A549 treated with RU486 at 1 μM for 4 hours (cell line): ENCODE results near the gene WEE2. TPM values are rescaled to one million over a fixed set of nuclear protein-coding genes. Genes with fewer than 3 reads are reported as not detected.

Source experiments
- total RNA-seq: library from RNA; stranded (reverse); fragments of 200-300 nt; extraction: Qiagen RNA extraction; gene quantifications from 5 replicates; pipeline ENCODE4 v1.2.3, GENCODE V29; 2022; ENCODE audit warnings: low read depth

The WEE2 gene
- not detected in 5 replicates for total RNA-seq

GRCh38 chr7:141708351-141708750, at the start of gene WEE2:
Gene WEE2 (plus strand): TSS chr7:141708353. CDS start chr7:141708759, 406 bp downstream.

GRCh38 chr7:141702047-141702567, 6.0 kb upstream of the WEE2 start, which contains the start of gene DENND11:
Gene DENND11 (minus strand): TSS chr7:141702166. CDS start chr7:141702153, 13 bp downstream.

DNA sequence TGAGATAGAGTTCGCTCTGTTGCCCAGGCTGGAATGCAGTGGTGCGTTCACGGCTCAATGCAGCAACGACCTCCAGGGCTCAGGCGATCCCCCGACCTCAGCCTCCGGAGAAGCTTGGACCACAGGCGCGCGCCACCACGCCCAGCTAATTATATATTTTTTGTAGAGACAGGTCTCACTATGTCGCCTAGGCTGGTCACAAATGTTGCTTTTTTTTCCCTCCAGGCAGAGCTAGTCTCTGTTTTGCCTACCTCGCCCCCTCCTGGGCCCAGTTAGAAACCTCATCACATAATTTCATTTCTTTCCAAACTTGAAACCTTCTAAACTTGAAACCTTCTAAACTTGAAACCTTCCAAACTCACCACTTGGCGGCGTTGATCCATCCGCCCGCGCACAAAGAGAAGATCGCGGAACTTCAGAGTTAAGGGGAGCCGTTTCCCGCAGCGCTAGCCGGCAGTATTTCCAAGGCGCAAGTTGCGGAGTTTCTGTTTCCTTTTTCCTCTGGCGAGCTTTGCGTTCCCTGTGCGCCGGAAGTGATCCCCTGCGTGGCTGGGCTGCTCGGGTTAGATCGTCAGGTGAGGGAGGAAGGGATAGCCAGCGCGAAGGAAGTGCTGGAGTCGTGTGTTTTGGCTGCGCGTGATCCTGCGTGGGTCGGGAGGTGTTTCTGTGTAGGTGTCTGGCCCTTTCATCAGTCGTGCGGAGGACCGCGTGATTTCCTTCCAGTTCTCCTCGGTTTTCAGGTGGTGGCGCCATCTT, 29.9 kb downstream of the WEE2 start, which contains the start of gene SSBP1:
TSS of gene SSBP1 (plus strand) at position 523 of the 756 bp plus-strand sequence. CDS start 809 bp downstream, outside the sequence.

GRCh38 chr7:141763797-141764196, 55.6 kb downstream of the WEE2 start, which contains the start of gene TAS2R3:
Gene TAS2R3 (plus strand): TSS chr7:141764097. CDS start chr7:141764159, 62 bp downstream.

DNA sequence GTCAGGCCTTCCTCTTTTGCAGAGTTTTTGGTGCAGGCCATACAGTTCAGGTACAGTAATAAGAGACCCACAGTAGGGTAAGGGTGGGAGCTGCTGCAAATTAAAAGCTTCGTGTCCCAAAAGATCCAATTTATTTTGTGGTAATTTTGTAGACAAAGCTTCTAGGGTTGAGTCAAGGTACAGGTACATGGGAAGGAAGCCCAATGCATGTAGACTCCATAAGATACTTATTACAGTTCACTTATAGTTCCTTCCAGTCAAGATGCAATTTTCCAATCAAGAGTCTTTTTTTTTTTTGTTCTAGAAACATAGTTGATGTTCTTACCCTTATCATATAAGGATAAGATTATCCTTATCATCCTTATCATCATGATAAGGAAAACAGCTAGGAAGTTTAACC, 68.2 kb downstream of the WEE2 start, which contains the start of gene TAS2R4:
TSS of gene TAS2R4 (plus strand) at position 301 of the 400 bp plus-strand sequence. CDS start 1,815 bp downstream, outside the sequence.

Other genes with a start within 250 kb of the WEE2 start
- gene AGK, start 156.9 kb upstream of the WEE2 start, total RNA-seq: 28.0 to 33.8 TPM (median 29.1 TPM) in 5 replicates
- gene DENND11, start 6.2 kb upstream of the WEE2 start, total RNA-seq: 4.4 to 7.1 TPM (median 6.4 TPM) in 5 replicates
- 275 to 353 TPM (median 306 TPM) in 5 replicates for gene SSBP1, start 30.0 kb downstream of the WEE2 start, total RNA-seq
- not detected in 5 replicates for gene TAS2R3, start 55.7 kb downstream of the WEE2 start, total RNA-seq
- gene TAS2R4, start 68.3 kb downstream of the WEE2 start, total RNA-seq: 0.09 to 0.27 TPM (median 0.15 TPM) in 5 replicates
- 0.26 to 0.72 TPM (median 0.38 TPM) in 5 replicates for gene TAS2R5, start 81.9 kb downstream of the WEE2 start, total RNA-seq
- gene PRSS37, start 133.1 kb downstream of the WEE2 start, total RNA-seq: not detected in 5 replicates
- not detected in 5 replicates for gene OR9A4, start 208.0 kb downstream of the WEE2 start, total RNA-seq
- not detected in 5 replicates for gene CLEC5A, start 238.6 kb downstream of the WEE2 start, total RNA-seq